Keratinocyte (primary cell): ENCODE results near the gene AMER3.

Source experiments
- CTCF ChIP-seq, 3 experiments: IDR thresholded peaks in 1 of 3; conservative IDR thresholded peaks in 1 of 3; optimal IDR thresholded peaks in 1 of 3; 2 replicates in 2 of 3; 3 replicates in 1 of 3; pipeline versions ENCODE3 to v1.5.1; 2011; ENCODE audit warnings: low read length in 3 of 3, mild to moderate bottlenecking in 3 of 3, moderate library complexity in 2 of 3, control low read depth in 1 of 3, inconsistent platforms in 1 of 3; ENCODE audit not compliant: insufficient read depth in 2 of 3; ENCODE audit errors: extremely low read depth in 1 of 3
- EZH2 ChIP-seq: IDR thresholded peaks from one replicate; pipeline ENCODE4 v1.6.1; 2012; ENCODE audit warnings: inconsistent platforms, mild to moderate bottlenecking, low read length, moderate library complexity

- TF ChIP-seq CTCF (optimal IDR thresholded peaks at IDR 0.05 in 1 of 3, IDR thresholded peaks at IDR 0.05 in 1 of 3, conservative IDR thresholded peaks at IDR 0.05 in 1 of 3; ENCODE audit: extremely low read depth in 1 of 3, insufficient read depth in 2 of 3, low read length in 3 of 3) (no peak), EZH2 (no peak)
These were observed 12.1 kb upstream of the AMER3 start for GRCh38 chr2:130743278-130743677.
